Activated gamma-delta T cell treated with anti-CD3 and anti-CD28 coated beads, Interleukin-2, amount 50 U/mL, for 16 hours (primary cell): ENCODE measurements around the gene INTS11.

ENCODE experiments used
- DNase-seq: peaks from one replicate; pipeline ENCODE4 v3.0.0-alpha.2; 2020; ENCODE audit warnings: low read depth

The INTS11 gene

GRCh38 chr1:1343811-1344421, 19.5 kb upstream of the INTS11 start:
- DNase-seq, result no peak

- DNase-seq, result no peak
These were observed 18.2 kb upstream of the INTS11 start for GRCh38 chr1:1342584-1343115.

- DNase-seq, result no peak
These were observed 17.7 kb upstream of the INTS11 start for GRCh38 chr1:1342061-1342562.

GRCh38 chr1:1341549-1342021, 17.1 kb upstream of the INTS11 start:
- DNase-seq, result no peak

- DNase-seq, result no peak
These were observed 16.5 kb upstream of the INTS11 start for GRCh38 chr1:1340791-1341548.

GRCh38 chr1:1340185-1340584, 15.7 kb upstream of the INTS11 start:
- no peak for DNase-seq

- no peak for DNase-seq
These were observed 13.8 kb upstream of the INTS11 start for GRCh38 chr1:1338278-1338677.

- no peak for DNase-seq
These were observed 13.3 kb upstream of the INTS11 start for GRCh38 chr1:1337793-1338147.

GRCh38 chr1:1336931-1337792, 12.7 kb upstream of the INTS11 start:
- DNase-seq, result no peak

- DNase-seq, result no peak
These were observed 12.0 kb upstream of the INTS11 start for GRCh38 chr1:1336446-1336845.

GRCh38 chr1:1335792-1336248, 11.4 kb upstream of the INTS11 start:
- no peak for DNase-seq

- no peak for DNase-seq
These were observed 10.8 kb upstream of the INTS11 start for GRCh38 chr1:1335283-1335682.

- DNase-seq, result no peak
These were observed 10.4 kb upstream of the INTS11 start for GRCh38 chr1:1334835-1335234.

- no peak for DNase-seq
These were observed 9.2 kb upstream of the INTS11 start for GRCh38 chr1:1333551-1334241.

GRCh38 chr1:1332774-1333480, 8.5 kb upstream of the INTS11 start:
- DNase-seq, result no peak

GRCh38 chr1:1332031-1332755, 7.7 kb upstream of the INTS11 start:
- no peak for DNase-seq

GRCh38 chr1:1331068-1331965, 6.9 kb upstream of the INTS11 start, which contains the start of gene TAS1R3:
Gene TAS1R3, plus strand, starts transcription at chr1:1331280. Its CDS starts 66 bp downstream, at chr1:1331346.
- DNase-seq, result no peak

GRCh38 chr1:1330366-1331067, 6.1 kb upstream of the INTS11 start:
- no peak for DNase-seq
